IPS-15b (cell line): ENCODE data around the gene AQP1.

Experiments
- H3K27me3 ChIP-seq: one replicate; pipeline ENCODE4 v1.6.1; 2013; ENCODE audit warnings: low read length; ENCODE audit not compliant: control insufficient read depth, insufficient read depth
- H3K36me3 ChIP-seq: one replicate; pipeline ENCODE4 v1.6.1; 2013; ENCODE audit warnings: low read length; ENCODE audit not compliant: control insufficient read depth, insufficient read depth
- H3K4me1 ChIP-seq: one replicate; pipeline ENCODE4 v1.6.1; 2013; ENCODE audit warnings: mild to moderate bottlenecking, low read length; ENCODE audit not compliant: control insufficient read depth, insufficient read depth
- H3K4me3 ChIP-seq: one replicate; pipeline ENCODE4 v1.5.1; 2013; ENCODE audit warnings: low read depth, low read length
- H3K9ac ChIP-seq: one replicate; pipeline ENCODE4 v1.6.1; 2013; ENCODE audit warnings: low read depth, mild to moderate bottlenecking, low read length
- H3K9me3 ChIP-seq: one replicate; pipeline ENCODE4 v1.6.1; 2013; ENCODE audit warnings: mild to moderate bottlenecking, low read length; ENCODE audit not compliant: control insufficient read depth, insufficient read depth

The AQP1 gene

DNA sequence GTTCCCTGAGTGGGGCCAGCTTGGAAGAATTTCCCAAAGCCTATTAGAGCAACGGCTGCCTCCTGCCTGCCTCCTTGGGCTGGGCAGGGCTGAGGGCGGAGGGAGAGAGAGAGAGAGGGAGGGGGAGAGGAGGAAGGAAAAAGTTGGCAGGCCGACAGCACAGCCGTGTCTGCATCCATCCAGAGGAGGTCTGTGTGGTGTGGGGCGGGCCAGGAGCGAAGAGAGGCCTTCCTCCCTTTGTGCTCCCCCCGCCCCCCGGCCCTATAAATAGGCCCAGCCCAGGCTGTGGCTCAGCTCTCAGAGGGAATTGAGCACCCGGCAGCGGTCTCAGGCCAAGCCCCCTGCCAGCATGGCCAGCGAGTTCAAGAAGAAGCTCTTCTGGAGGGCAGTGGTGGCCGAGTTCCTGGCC, at the start of gene AQP1:
Gene AQP1, plus strand, starts transcription at position 293 of the 409 bp plus-strand sequence. Its CDS starts 57 bp downstream, at position 350.
- H3K27me3 ChIP-seq, result no peaks in the 10 kb centered on the region
- H3K4me1 ChIP-seq, result no peaks in the 10 kb centered on the region
- no peaks in the 10 kb centered on the region for H3K9me3 ChIP-seq
- H3K4me3 ChIP-seq, result no peak within 1 kb of the TSS
- H3K9ac ChIP-seq, result no peak within 1 kb of the TSS
- no peaks in the 10 kb centered on the region for H3K36me3 ChIP-seq

DNA sequence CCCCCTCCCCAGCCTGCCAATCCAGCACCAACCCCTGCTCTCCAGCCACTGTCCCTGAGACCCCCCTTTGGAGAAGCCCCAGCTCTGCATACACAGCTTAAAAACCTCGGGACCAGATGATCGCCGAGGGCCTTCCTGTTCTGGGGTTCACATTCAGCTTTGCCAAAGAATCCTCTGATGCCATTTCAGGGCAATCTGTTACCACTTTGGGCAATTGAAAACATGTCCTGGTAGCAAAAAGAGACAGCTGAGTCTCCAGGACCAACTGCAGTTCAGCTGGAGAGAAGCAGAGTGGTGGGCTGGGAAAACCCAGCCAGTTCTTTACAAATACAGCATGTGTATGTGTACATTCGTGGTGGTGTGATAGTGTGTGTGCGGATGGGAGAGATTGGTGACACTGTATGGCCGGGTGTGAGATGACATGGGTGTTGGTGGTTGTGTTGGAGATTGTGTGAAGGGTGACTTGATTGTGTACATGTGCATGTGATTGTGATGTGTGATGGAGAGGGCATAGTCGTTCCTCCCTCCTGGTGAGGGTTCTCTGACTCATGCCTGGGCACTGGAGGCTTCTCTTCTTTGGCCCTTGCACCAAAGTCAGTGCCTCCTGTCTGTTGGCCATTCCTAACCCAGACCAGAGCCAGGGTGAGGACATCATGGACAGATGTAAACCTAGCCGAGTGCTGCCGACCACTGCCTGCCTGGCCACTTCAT, 48.5 kb upstream of the AQP1 start:
- no peak overlapping the region for H3K9ac ChIP-seq
- H3K27me3 ChIP-seq, result no peaks in the 10 kb centered on the region
- H3K4me1 ChIP-seq, result no peaks in the 10 kb centered on the region
- no peaks in the 10 kb centered on the region for H3K36me3 ChIP-seq
- no peak overlapping the region for H3K4me3 ChIP-seq
- no peaks in the 10 kb centered on the region for H3K9me3 ChIP-seq

DNA sequence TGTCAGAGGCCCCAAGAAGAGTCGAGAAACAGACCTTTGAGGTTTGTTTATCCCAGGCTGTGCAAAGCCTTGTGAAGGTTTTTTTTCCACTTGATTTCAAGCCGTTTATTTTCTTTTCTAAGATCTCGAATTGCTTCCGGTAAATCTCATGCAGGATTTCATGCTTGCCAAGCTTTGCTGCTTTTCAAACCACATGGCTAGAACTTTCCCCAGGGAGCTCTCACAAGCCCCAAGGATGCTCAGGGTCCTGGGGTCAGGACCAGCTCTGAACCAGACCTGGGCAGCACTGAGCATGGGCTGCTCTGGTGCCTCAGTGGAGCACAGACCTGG, 48.0 kb upstream of the AQP1 start:
- Histone ChIP-seq H3K9me3 (no peaks in the 10 kb centered on the region), H3K36me3 (no peaks in the 10 kb centered on the region), H3K4me1 (no peaks in the 10 kb centered on the region), H3K9ac (no peak overlapping the region), H3K27me3 (no peaks in the 10 kb centered on the region), H3K4me3 (no peak overlapping the region)

DNA sequence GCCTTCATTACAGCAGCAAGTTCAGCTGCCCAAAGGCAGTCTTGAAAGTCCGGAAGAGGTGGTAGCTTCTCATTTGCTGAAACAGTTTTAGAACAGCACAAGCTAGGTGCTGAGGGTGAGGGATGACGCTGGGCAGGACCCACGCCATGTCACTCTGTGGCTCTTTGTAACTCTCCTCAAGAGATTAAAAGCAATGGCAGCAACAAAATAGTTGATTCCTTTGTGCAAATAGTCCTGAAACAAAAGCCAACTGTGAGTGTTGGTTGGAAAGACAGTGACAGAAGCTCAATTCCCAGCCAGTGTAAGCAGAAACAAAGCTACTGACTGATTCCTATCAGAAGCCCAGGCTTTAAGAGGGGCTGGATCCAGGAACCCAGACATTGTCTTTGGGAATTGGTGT, 47.6 kb upstream of the AQP1 start:
- no peaks in the 10 kb centered on the region for H3K4me1 ChIP-seq
- H3K27me3 ChIP-seq, result no peaks in the 10 kb centered on the region
- H3K9me3 ChIP-seq, result no peaks in the 10 kb centered on the region
- no peaks in the 10 kb centered on the region for H3K36me3 ChIP-seq
- H3K9ac ChIP-seq, result no peak overlapping the region
- no peak overlapping the region for H3K4me3 ChIP-seq

- no peaks in the 10 kb centered on the region for H3K36me3 ChIP-seq
- no peak overlapping the region for H3K4me3 ChIP-seq
- H3K4me1 ChIP-seq, result no peaks in the 10 kb centered on the region
- H3K27me3 ChIP-seq, result no peaks in the 10 kb centered on the region
- no peak overlapping the region for H3K9ac ChIP-seq
- no peaks in the 10 kb centered on the region for H3K9me3 ChIP-seq
Measured at GRCh38 chr7:30865076-30865475, 46.6 kb upstream of the AQP1 start.

GRCh38 chr7:30865821-30866220, 45.8 kb upstream of the AQP1 start:
- no peaks in the 10 kb centered on the region for H3K4me1 ChIP-seq
- H3K4me3 ChIP-seq, result no peak overlapping the region
- H3K9me3 ChIP-seq, result no peaks in the 10 kb centered on the region
- H3K27me3 ChIP-seq, result no peaks in the 10 kb centered on the region
- no peaks in the 10 kb centered on the region for H3K36me3 ChIP-seq
- H3K9ac ChIP-seq, result no peak overlapping the region

- Histone ChIP-seq H3K36me3 (peaks cover 2% of the 10 kb centered on the region), H3K9me3 (no peaks in the 10 kb centered on the region), H3K27me3 (no peaks in the 10 kb centered on the region), H3K9ac (no peak overlapping the region), H3K4me1 (no peaks in the 10 kb centered on the region), H3K4me3 (no peak overlapping the region)
Measured at GRCh38 chr7:30866939-30867338, 44.7 kb upstream of the AQP1 start.

DNA sequence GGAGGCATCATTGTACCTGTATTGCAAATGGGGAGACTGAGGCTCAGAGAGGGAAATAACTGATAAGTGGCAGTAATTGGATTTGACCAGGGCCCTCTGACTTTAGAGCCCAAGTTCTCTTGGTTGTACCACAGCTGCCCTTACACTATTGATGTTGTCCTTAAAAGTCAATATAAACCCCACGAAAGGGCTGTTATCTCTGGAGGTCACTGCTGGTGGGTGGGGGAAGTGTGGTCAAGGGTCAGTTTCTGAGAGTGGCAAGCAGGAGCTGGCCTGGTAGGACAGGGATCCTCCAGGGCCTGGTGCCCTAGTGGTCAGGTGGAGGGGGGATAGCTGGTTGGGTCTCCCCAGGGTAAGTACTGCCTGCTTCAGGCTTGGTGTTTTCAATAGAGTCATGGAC, 44.2 kb upstream of the AQP1 start:
- H3K9me3 ChIP-seq, result no peaks in the 10 kb centered on the region
- H3K27me3 ChIP-seq, result no peaks in the 10 kb centered on the region
- peaks cover 2% of the 10 kb centered on the region for H3K36me3 ChIP-seq
- H3K4me3 ChIP-seq, result no peak overlapping the region
- H3K4me1 ChIP-seq, result no peaks in the 10 kb centered on the region
- no peak overlapping the region for H3K9ac ChIP-seq

DNA sequence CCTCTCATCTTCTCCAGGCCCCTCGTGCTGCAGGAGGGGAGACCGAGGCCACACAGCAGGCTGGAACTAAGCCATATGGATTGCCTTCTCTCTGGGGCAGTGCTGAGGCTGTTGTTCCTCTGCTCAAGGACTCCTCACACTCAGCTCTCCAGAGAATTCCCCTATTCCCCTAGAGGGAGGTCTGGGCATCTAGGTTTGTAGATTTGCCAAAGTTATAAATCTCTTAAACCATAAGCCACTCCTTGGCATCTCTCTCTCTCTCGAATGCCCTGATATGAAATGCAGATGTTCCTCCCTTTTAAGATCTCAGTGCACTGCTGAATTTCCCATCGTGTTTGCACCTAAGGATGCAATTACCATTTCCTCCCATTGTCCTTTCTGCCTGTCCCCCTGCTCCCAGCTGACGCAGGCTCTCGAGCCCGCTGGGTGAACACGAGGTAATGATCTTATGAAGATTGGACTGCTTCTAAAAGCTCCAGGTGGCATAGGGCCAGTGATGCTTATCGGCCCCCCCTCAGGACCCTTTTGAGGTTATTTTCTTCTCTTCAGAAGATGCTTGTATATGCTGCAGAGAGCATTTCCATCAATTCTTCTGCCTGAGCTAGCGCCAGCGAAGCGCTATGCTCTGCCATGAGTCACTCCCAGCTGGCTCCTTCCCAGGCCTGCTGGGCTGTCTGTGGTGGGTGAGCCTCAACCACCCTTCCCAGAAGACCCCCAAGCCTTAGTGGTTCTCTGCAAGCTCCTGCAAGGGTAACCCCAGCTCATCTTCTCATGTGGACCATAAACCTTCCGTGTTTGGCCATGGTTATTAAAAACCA, 41.6 kb upstream of the AQP1 start:
- no peaks in the 10 kb centered on the region for H3K4me1 ChIP-seq

GRCh38 chr7:30870821-30871518, 40.7 kb upstream of the AQP1 start:
- Histone ChIP-seq H3K4me3 (no peak overlapping the region), H3K27me3 (no peaks in the 10 kb centered on the region), H3K4me1 (no peaks in the 10 kb centered on the region), H3K9ac (no peak overlapping the region), H3K9me3 (no peaks in the 10 kb centered on the region), H3K36me3 (peaks cover 2% of the 10 kb centered on the region)

More for the DNA sequence above, 41.6 kb upstream of the AQP1 start:
- Histone ChIP-seq H3K27me3 (no peaks in the 10 kb centered on the region), H3K4me3 (no peak overlapping the region), H3K9me3 (no peaks in the 10 kb centered on the region), H3K36me3 (peaks cover 2% of the 10 kb centered on the region), H3K9ac (no peak overlapping the region)

- H3K27me3 ChIP-seq, result no peaks in the 10 kb centered on the region
- no peaks in the 10 kb centered on the region for H3K4me1 ChIP-seq
- H3K9me3 ChIP-seq, result no peaks in the 10 kb centered on the region
- H3K9ac ChIP-seq, result no peak overlapping the region
- no peak overlapping the region for H3K4me3 ChIP-seq
- H3K36me3 ChIP-seq, result peaks cover 2% of the 10 kb centered on the region
Measured at GRCh38 chr7:30871655-30872054, 40.0 kb upstream of the AQP1 start.
